HS-5 (cell line): ENCODE results near the gene SLC35G1.

Source experiments
- DNase-seq: peaks from one replicate; pipeline ENCODE4 v3.0.0-alpha.2; 2012; ENCODE audit warnings: low read depth

Gene SLC35G1

DNA sequence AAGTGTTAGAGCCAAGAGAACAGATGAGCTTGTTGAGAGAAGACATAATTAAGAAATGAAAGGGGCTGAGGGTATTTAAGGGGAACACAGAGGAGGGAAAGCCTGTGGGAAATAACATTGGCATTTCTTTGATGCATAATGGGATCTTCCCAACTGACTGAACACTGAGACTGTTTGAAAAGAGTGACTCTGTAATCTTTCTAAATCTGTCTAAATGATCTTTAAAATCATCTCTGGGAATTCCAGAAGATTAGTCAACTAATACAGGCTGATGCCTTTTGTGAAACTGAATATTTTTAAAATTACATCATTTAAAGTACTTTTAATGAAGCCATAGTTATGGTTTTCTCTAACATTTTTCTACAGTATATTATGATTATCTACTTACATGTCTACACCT lies 17.4 kb upstream of the SLC35G1 start:
- DNase-seq = peak; percentile 6

DNA sequence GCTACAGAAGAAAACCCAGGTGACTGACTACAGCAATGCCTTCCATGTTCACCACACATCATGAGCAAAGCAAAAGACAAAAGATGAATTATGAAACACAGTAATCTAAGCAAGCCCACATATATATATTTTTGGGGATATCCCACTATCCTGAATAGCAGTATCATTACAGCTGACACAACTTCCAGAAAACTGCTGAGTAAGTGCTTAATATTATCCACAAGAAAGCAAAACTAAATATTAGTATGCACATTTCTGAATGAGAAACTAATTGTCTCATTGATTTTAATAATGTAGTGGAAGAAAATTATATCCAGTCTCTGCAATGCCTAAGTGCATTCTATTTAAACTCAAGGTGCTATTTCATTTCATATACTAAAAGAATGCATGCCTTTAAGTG lies 14.5 kb upstream of the SLC35G1 start:
- DNase-seq = no peak

DNA sequence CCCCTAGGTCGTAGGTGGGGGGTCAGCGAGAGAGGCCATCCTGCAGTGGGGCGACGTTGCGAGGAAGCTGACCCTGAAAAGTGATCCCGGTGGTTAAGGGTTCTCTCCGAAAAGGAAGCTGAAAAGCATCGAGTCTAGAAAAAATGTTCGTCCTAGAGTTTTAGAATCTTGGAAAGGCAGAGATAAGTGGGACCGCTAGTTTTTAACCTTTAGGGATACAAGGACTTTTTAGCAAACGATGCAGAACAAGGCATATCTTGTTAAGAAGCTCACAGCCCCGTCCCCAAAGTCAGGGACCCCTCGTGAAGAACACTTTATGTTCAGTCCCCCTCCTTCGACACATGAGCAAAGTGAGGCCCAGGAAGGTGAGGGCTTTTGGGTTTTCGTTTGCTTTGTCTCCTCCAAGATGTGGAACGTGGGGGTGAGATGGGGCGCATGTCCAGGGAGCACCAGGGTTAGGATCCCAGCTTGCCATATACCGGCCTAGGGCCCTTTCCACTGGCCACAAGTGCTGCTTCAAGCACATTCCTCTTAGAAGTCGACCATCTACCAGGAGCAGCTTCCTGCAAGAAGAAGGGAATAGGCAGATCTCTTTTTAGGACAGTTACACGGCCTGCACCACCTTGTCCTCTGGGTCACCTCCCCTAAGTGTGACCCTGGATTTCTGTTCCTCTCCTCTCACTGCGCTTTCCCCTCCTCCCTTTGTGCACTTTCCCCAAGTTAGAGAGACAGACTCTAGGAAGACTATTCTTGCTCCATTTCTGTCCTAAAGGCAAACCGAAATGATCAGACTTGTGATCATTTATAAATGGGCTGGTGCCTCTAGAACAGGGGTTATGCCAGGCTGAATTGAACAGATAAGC lies 969 bp downstream of the SLC35G1 start:
- no peak for DNase-seq

GRCh38 chr10:93897070-93897780 lies 3.4 kb downstream of the SLC35G1 start:
- no peak for DNase-seq

DNA sequence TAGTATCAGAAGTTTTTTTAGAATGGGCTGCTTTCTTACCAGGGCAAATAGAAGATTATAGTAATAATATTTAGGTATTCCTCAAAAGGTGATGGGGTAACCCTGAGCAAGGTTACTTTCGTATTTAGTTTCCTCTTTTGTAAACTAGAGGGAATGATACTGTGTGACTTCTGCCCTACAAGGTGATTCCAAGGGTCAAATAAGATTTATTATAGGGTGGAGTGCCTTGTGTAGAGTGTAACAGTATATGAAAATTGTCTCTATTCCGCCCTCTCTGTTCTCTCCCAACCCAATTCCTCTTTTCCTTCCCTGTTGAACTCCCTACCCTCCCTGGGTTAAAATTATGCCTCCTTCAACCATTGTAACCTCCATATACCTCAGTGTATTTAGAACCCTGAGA lies 5.3 kb downstream of the SLC35G1 start:
- no peak for DNase-seq

GRCh38 chr10:93903051-93903450 lies 9.3 kb downstream of the SLC35G1 start:
- no peak for DNase-seq

GRCh38 chr10:93904901-93905300 lies 11.1 kb downstream of the SLC35G1 start:
- no peak for DNase-seq

DNA sequence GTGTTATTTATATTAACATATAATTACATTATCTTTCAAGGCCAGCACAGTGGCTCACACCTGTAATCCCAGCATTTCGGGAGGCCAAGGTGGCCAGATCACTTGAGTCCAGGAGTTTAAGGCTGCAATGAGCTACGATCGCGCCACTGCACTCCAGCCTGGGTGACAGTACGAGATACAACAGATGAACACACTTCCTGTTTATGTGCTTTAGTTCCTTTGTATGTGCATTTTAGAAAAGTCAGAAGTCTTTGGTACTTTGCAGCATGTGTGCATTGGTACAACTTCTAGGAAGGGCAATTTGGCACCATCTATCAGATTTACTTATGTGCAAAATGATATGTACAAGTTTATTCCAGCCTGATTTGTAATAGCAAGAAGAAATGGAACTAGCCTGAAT lies 13.3 kb downstream of the SLC35G1 start:
- DNase-seq = no peak

- no peak for DNase-seq
These were observed 18.1 kb downstream of the SLC35G1 start for GRCh38 chr10:93911866-93912265.

GRCh38 chr10:93912444-93912843 lies 18.7 kb downstream of the SLC35G1 start:
- no peak for DNase-seq

DNA sequence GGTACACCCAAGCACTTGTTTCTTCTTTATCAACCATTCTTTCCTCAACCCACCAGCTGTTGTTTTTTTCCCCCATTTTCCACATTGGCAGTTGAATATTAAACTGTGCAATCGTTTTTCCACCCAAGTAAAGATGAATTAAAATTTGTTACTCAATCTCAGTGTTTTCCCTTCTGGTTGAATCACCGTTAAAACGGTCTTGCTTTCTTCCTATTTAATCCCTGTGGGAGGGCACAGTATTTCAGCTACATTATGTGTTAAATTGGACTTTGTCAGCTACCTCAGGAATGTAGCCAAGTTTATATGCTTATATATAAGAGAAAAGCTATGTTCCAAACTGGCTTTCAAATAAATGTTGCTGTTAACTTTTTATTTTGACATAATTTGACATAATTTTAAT lies 19.9 kb downstream of the SLC35G1 start:
- no peak for DNase-seq

DNA sequence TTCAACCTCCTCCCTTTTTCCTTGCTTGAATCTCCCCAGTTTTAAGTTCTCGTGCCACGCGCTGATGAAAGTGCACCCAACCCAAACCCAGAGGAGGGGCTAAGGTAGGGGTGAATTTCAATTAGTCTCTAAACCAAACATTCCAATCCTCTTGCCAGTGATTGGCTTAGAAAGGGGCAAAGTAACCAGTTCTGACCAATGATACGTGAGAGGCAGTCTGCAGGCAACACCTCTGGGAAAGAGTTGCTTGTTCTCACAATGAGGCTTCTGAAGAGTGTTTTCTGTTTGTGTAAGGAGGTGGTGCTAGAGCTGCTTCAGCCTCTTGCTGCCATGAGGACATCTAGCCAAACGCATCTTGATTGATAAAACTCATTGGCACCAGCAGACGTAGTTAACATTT lies 21.8 kb downstream of the SLC35G1 start:
- DNase-seq = no peak

- DNase-seq = peak; percentile 15
These were observed 22.7 kb downstream of the SLC35G1 start for GRCh38 chr10:93916257-93917063.

DNA sequence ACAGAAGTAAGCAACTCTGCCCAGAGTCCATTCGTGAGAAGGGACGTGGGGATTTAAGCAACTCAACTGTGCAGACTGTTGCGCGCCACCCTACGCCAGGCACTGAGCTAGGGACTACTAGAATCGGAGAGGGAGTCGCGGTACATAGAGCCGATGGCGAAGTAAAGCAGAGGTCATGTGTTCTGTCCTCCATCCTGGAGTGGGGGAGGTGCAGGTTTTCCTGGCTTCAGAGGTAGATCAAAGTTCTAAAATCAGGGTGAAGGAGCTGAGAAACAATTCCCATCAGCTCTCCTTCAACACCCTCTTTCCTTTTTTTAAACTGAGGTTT lies 23.2 kb downstream of the SLC35G1 start:
- no peak for DNase-seq

DNA sequence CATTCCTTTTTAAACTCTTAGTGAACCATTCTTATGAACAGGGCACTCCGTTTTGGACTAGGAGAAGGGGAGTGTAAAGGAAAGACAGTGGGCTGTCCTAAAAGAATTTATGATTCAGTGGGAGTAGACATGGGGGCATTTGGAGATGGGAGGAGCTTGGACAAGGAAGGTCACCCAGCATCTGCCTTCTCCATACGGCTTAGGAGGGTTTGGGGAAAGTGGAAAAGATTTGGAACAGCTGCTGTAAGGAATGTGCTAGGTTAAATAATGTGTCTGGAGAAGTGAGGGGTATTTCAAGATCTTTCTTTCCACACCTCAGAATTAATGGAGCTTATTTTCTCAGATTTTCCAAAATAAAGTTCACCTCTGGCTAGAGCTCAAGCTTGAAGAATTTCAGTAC lies 24.0 kb downstream of the SLC35G1 start:
- no peak for DNase-seq

GRCh38 chr10:93921338-93921737 lies 27.6 kb downstream of the SLC35G1 start:
- DNase-seq = no peak

GRCh38 chr10:93926613-93927012 lies 32.8 kb downstream of the SLC35G1 start:
- no peak for DNase-seq

- DNase-seq = no peak
These were observed 44.4 kb downstream of the SLC35G1 start for GRCh38 chr10:93938140-93938539.

DNA sequence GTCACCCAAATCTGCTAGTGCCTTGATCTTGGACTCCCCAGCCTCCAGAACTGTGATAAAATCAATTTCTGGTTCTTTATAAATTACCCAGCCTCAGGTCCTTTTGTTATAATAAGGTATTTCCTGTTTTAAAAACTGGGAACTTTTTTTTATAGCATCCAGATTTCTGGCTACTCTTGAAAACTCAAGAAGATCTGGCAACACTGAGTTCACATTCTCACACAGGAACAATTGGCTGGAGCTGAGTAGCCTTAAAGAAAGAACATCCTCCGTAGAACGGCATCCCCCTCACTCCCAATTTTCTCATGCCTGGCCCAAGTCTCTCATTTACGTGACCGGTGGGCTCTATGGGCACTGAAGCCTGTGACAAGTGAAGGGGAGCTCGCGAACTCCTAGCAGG lies 47.1 kb downstream of the SLC35G1 start:
- DNase-seq = no peak

DNA sequence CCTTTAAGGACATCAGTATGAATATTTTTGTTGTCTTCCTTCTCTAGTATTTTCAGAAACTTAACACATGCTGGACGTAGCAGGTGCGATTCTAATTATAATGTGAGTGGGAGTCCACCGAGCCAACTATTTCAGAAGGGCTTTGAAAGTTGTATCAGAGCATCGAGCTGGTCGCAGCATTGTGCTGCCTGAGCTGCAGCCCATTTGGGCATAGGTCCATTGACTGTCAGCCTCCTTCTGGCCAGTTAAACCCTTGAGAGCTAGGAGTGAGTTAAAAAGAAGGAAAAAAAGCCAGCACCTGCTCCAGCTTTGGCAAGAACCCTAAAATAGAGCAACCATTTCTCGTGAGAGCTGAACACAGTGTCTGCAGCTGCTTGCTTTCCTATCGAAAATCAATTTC lies 47.8 kb downstream of the SLC35G1 start:
- DNase-seq = no peak

GRCh38 chr10:93945819-93946218 lies 52.0 kb downstream of the SLC35G1 start:
- DNase-seq = no peak

GRCh38 chr10:93947055-93947454 lies 53.3 kb downstream of the SLC35G1 start:
- DNase-seq = peak; percentile 75

GRCh38 chr10:93947524-93947923 lies 53.7 kb downstream of the SLC35G1 start:
- no peak for DNase-seq
